BJ (cell line): ENCODE measurements around the gene RPS5. TPM values are rescaled to one million over a fixed set of nuclear protein-coding genes. Genes with fewer than 3 reads are reported as not detected.

ENCODE experiments used
- CTCF ChIA-PET: fragments of 350-600 bp; formaldehyde crosslinking; extraction: SDS; loops from one replicate; lab custom pipeline; 2021; ENCODE audit warnings: antibody characterized with exemption, inconsistent platforms; lab: Yijun Ruan, JAX
- POLR2A ChIA-PET: fragments of 300-600 bp; sonication (Branson Sonifier 250); formaldehyde crosslinking; extraction: SDS; loops from one replicate; lab custom pipeline; 2021; ENCODE audit warnings: antibody characterized with exemption; lab: Charles Lee
- DNase-seq: peaks from one replicate; pipeline ENCODE4 v3.0.0-alpha.2; 2011; ENCODE audit warnings: low read depth
- H3K27me3 ChIP-seq: 2 replicates; pipeline ENCODE4 v1.6.0; 2011; ENCODE audit warnings: low read length; ENCODE audit not compliant: control insufficient read depth, insufficient read depth
- H3K36me3 ChIP-seq: 2 replicates; pipeline ENCODE4 v1.5.1; 2011; ENCODE audit warnings: low read length; ENCODE audit not compliant: control insufficient read depth, insufficient read depth
- H3K4me3 ChIP-seq: 2 replicates; pipeline ENCODE4 v1.5.1; 2011; ENCODE audit warnings: low read depth, mild to moderate bottlenecking, control low read depth, low read length
- CTCF ChIP-seq: IDR thresholded peaks from 2 replicates; pipeline ENCODE4 v1.5.1; 2011; ENCODE audit warnings: low read depth, mild to moderate bottlenecking, control low read depth, inconsistent platforms, low read length, moderate library complexity; ENCODE audit not compliant: insufficient read depth
- polyA plus RNA-seq: library from polyadenylated mRNA; depleted of rRNA; stranded (reverse); fragments of >200 nt; gene quantifications from 2 replicates; pipeline ENCODE4 v1.2.3, GENCODE V29; 2011

Gene RPS5
- polyA plus RNA-seq, 1 experiment, result 3,326 TPM

GRCh38 chr19:58395220-58395978, 8.3 kb downstream of the RPS5 start, which contains the start of gene RNF225:
TSS of gene RNF225 (plus strand) at chr19:58395656. CDS start at chr19:58396090, 434 bp downstream.
- TF ChIP-seq CTCF, result no peak
- peaks cover 19% of the 10 kb centered on the region for H3K36me3 ChIP-seq
- DNase-seq, result no peak
- no peaks in the 10 kb centered on the region for H3K27me3 ChIP-seq
- ChIA-PET CTCF (no interaction called here), POLR2A (no interaction called here)
- H3K4me3 ChIP-seq, result no peak within 1 kb of the TSS

GRCh38 chr19:58395979-58396627, 9.0 kb downstream of the RPS5 start:
- DNase-seq, result no peak
- Histone ChIP-seq H3K36me3 (peaks cover 17% of the 10 kb centered on the region), H3K4me3 (no peak overlapping the region), H3K27me3 (no peaks in the 10 kb centered on the region)
- ChIA-PET CTCF (no interaction called here), POLR2A (no interaction called here)
- TF ChIP-seq CTCF, result no peak

GRCh38 chr19:58396691-58397532, 9.8 kb downstream of the RPS5 start:
- TF ChIP-seq CTCF, result no peak
- Histone ChIP-seq H3K27me3 (no peaks in the 10 kb centered on the region), H3K4me3 (no peak overlapping the region), H3K36me3 (peaks cover 16% of the 10 kb centered on the region)
- ChIA-PET POLR2A (no interaction called here), CTCF (no interaction called here)
- DNase-seq, result no peak

GRCh38 chr19:58397533-58398037, 10.5 kb downstream of the RPS5 start:
- CTCF ChIA-PET, result no interaction called here
- H3K36me3 ChIP-seq, result peaks cover 16% of the 10 kb centered on the region
- no peaks in the 10 kb centered on the region for H3K27me3 ChIP-seq
- DNase-seq, result no peak
- H3K4me3 ChIP-seq, result no peak overlapping the region
- no peak for TF ChIP-seq CTCF
- POLR2A ChIA-PET, result no interaction called here

GRCh38 chr19:58398087-58398486, 11.0 kb downstream of the RPS5 start:
- TF ChIP-seq CTCF, result no peak
- H3K27me3 ChIP-seq, result no peaks in the 10 kb centered on the region
- POLR2A ChIA-PET, result no interaction called here
- DNase-seq, result no peak
- H3K4me3 ChIP-seq, result no peak overlapping the region
- CTCF ChIA-PET, result no interaction called here
- H3K36me3 ChIP-seq, result peaks cover 12% of the 10 kb centered on the region
